Lung (tissue), 12 donors: ENCODE data around the gene BMS1. TPM values are rescaled to one million over a fixed set of nuclear protein-coding genes. Genes with fewer than 3 reads are reported as not detected.
A peak's percentile ranks its signal among the peaks of the same experiment; 100 is the strongest.
"Not testable (repeated sequence)": the region's sequence is repeated elsewhere in the genome, so short reads cannot be mapped to it uniquely, and the experiment has no call there.

Experiments used
- ATAC-seq: fragments of 200-7000 bp; cut with Tn5 transposase; one replicate; pipeline ENCODE4 v1.9.1; 2020; ENCODE audit warnings: moderate number of reproducible peaks; ENCODE audit not compliant: insufficient read depth, low FRiP score
- DNase-seq, 3 donors: peaks; one replicate each; pipeline ENCODE4 v3.0.0-alpha.2; 2013 to 2017
- H3K27ac ChIP-seq, 2 donors: one replicate each; pipeline ENCODE4 v1.5.1; 2013; ENCODE audit warnings: mild to moderate bottlenecking in 2 of 2, moderate library complexity in 2 of 2, control low read depth in 1 of 2, inconsistent platforms in 1 of 2, low read depth in 1 of 2, low read length in 1 of 2
- H3K27me3 ChIP-seq, 3 donors: one replicate each; pipeline ENCODE4 v1.5.1; 2013; ENCODE audit warnings: low read length in 2 of 3; ENCODE audit not compliant: control insufficient read depth in 3 of 3, insufficient read depth in 3 of 3
- H3K36me3 ChIP-seq, 4 donors: one replicate each; pipeline ENCODE4 v1.5.1; 2013; ENCODE audit warnings: low read length in 4 of 4, mild to moderate bottlenecking in 1 of 4, moderate library complexity in 1 of 4; ENCODE audit not compliant: control insufficient read depth in 4 of 4, insufficient read depth in 4 of 4
- H3K4me1 ChIP-seq, 5 donors: one replicate each; pipeline ENCODE4 v1.5.1; 2013; ENCODE audit warnings: low read length in 5 of 5, mild to moderate bottlenecking in 2 of 5, moderate library complexity in 1 of 5; ENCODE audit not compliant: control insufficient read depth in 5 of 5, insufficient read depth in 5 of 5
- H3K4me3 ChIP-seq: one replicate; pipeline ENCODE4 v1.5.1; 2013; ENCODE audit warnings: mild to moderate bottlenecking, control low read depth, moderate library complexity
- H3K9ac ChIP-seq, 2 donors: one replicate each; pipeline ENCODE4 v1.5.1; 2013; ENCODE audit warnings: low read length in 2 of 2, control low read depth in 1 of 2; ENCODE audit not compliant: insufficient read depth in 1 of 2
- H3K9me3 ChIP-seq, 4 donors: one replicate each; pipeline ENCODE4 v1.5.1; 2013; ENCODE audit warnings: low read length in 3 of 4, mild to moderate bottlenecking in 1 of 4, moderate library complexity in 1 of 4; ENCODE audit not compliant: control insufficient read depth in 4 of 4, insufficient read depth in 3 of 4
- WGBS, 2 donors: extraction: QIAGEN DNeasy Blood & Tissue Kit; methylation state at CpG; one replicate each; pipeline ENCODE4 v1.1.7; 2013; 5-methylcytosine and 5-hydroxymethylcytosine counted together
- polyA plus RNA-seq, 2 donors: library from polyadenylated mRNA; stranded (reverse); fragments of 200-250 nt; gene quantifications; one replicate each; pipeline ENCODE4 v1.2.1, GENCODE V29; 2013
- total RNA-seq, 2 donors: library from RNA; depleted of rRNA in 1 of 2; stranded (reverse); fragments of >200 nt in 1 of 2; gene quantifications; one replicate each; pipeline ENCODE4 v1.2.1, GENCODE V29; 2014 to 2021
- TF ChIP-seq, protein P1 (sequence below): IDR thresholded peaks from 2 replicates; pipeline ENCODE4 v1.5.1; 2012; ENCODE audit warnings: mild to moderate bottlenecking; ENCODE audit errors: control extremely low read depth, extremely low read depth
- donor health status: control.
- donor health status: control.
- donor health status: Bipolar disorder and iron deficiency.
- donor health status: healthy.
- donor health status: DM: yes; HTN: yes; CAD: no.

Gene BMS1
- total and polyA plus RNA-seq, 4 donors: 6.7 to 15.6 (median 13.8) TPM

- H3K27ac ChIP-seq: no peak overlapping the region
- H3K9me3 ChIP-seq: no peaks in the 10 kb centered on the region
- 1 to 4% methylated on average over 59 to 60 of the region's 60 CpGs for WGBS, 2 donors
- peaks cover 0 to 5% (median 2%) of the 10 kb centered on the region in 4 donors for H3K36me3 ChIP-seq
- H3K4me3 ChIP-seq: no peak overlapping the region
- no peak overlapping the region for H3K9ac ChIP-seq
- H3K27me3 ChIP-seq: peaks cover 0 to 11% (median 5%) of the 10 kb centered on the region in 3 donors
- ATAC-seq (no peak), DNase-seq (peak in 2 of 3 donors; percentile 17 to 34)
- TF ChIP-seq, protein P1, sequence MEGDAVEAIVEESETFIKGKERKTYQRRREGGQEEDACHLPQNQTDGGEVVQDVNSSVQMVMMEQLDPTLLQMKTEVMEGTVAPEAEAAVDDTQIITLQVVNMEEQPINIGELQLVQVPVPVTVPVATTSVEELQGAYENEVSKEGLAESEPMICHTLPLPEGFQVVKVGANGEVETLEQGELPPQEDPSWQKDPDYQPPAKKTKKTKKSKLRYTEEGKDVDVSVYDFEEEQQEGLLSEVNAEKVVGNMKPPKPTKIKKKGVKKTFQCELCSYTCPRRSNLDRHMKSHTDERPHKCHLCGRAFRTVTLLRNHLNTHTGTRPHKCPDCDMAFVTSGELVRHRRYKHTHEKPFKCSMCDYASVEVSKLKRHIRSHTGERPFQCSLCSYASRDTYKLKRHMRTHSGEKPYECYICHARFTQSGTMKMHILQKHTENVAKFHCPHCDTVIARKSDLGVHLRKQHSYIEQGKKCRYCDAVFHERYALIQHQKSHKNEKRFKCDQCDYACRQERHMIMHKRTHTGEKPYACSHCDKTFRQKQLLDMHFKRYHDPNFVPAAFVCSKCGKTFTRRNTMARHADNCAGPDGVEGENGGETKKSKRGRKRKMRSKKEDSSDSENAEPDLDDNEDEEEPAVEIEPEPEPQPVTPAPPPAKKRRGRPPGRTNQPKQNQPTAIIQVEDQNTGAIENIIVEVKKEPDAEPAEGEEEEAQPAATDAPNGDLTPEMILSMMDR: no peak
- H3K4me1 ChIP-seq: peaks cover 0 to 1% (median 0%) of the 10 kb centered on the region in 5 donors
Observed at GRCh38 chr10:42836771-42837468, 54.3 kb downstream of the BMS1 start.

GRCh38 chr10:42844810-42845209 is 62.2 kb downstream of the BMS1 start:
- ATAC-seq, H3K36me3 ChIP-seq, H3K27ac ChIP-seq, H3K9me3 ChIP-seq, H3K9ac ChIP-seq, H3K4me3 ChIP-seq, DNase-seq, H3K4me1 ChIP-seq, H3K27me3 ChIP-seq: not testable (repeated sequence)
- WGBS, 2 donors: 22 to 43% methylated on average over 5 of the region's 5 CpGs

DNA sequence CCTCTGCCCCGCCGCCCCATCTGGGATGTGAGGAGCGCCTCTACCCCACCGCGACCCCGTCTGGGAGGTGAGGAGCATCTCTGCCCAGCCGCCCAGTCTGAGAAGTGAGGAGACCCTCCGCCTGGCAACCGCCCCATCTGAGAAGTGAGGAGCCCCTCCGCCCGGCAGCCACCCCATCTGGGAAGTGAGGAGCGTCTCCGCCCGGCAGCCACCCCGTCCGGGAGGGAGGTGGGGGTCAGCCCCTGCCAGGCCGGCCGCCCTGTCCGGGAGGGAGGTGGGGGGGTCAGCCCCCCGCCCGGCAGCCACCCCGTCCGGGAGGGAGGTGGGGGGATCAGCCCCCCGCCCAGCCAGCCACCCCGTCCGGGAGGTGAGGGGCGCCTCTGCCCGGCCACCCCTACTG is 64.7 kb downstream of the BMS1 start:
- 94 to 95% methylated on average over 16 to 28 of the region's 28 CpGs for WGBS, 2 donors
- H3K9me3 ChIP-seq, H3K27ac ChIP-seq, DNase-seq, ATAC-seq, H3K27me3 ChIP-seq, H3K4me3 ChIP-seq, H3K36me3 ChIP-seq, H3K9ac ChIP-seq, H3K4me1 ChIP-seq: not testable (repeated sequence)

GRCh38 chr10:42850931-42851330 is 68.3 kb downstream of the BMS1 start:
- no peaks in the 10 kb centered on the region for H3K4me1 ChIP-seq
- DNase-seq (no peak), ATAC-seq (no peak)
- no peaks in the 10 kb centered on the region for H3K36me3 ChIP-seq
- H3K9ac ChIP-seq: no peak overlapping the region
- TF ChIP-seq, protein P1: no peak
- no peak overlapping the region for H3K4me3 ChIP-seq
- 61 to 69% methylated on average over 4 of the region's 4 CpGs for WGBS, 2 donors
- H3K27ac ChIP-seq: no peak overlapping the region
- H3K27me3 ChIP-seq: no peaks in the 10 kb centered on the region
- H3K9me3 ChIP-seq: peaks cover 0 to 6% (median under 1%) of the 10 kb centered on the region in 4 donors
